T-helper 1 cell treated with Interleukin-12 subunit alpha and Interleukin-12 subunit beta and Interleukin-4 antibody, amounts not matched to agents 30 μg/mL and 1 μg/mL, for 36 hours (primary cell): ENCODE measurements around the gene NHERF1.
A peak's percentile ranks its signal among the peaks of the same experiment; 100 is the strongest.

Experiments
- H3K27ac Mint-ChIP-seq: one replicate; pipeline ENCODE4 v1.8.0; 2021; ENCODE audit warnings: mild to moderate bottlenecking, mixed read lengths
- H3K27me3 Mint-ChIP-seq: one replicate; pipeline ENCODE4 v1.8.0; 2021; ENCODE audit warnings: low read depth, mixed read lengths
- H3K36me3 Mint-ChIP-seq: one replicate; pipeline ENCODE4 v1.8.0; 2021; ENCODE audit warnings: low read depth, mixed read lengths
- H3K4me1 Mint-ChIP-seq: one replicate; pipeline ENCODE4 v1.8.0; 2021; ENCODE audit warnings: low read depth, mixed read lengths
- H3K4me3 Mint-ChIP-seq: one replicate; pipeline ENCODE4 v1.8.0; 2021; ENCODE audit warnings: mild to moderate bottlenecking, moderate library complexity, mixed read lengths
- H3K9me3 Mint-ChIP-seq: one replicate; pipeline ENCODE4 v1.8.0; 2021; ENCODE audit warnings: mixed read lengths

Gene NHERF1

GRCh38 chr17:74750327-74751069 lies 2.1 kb downstream of the NHERF1 start:
- Mint-ChIP-seq H3K36me3 (peaks cover 40% of the 10 kb centered on the region), H3K4me1 (peaks cover 56% of the 10 kb centered on the region), H3K27me3 (no peaks in the 10 kb centered on the region)

GRCh38 chr17:74752415-74752814 lies 4.0 kb downstream of the NHERF1 start:
- peaks cover 51% of the 10 kb centered on the region for H3K4me1 Mint-ChIP-seq
- no peaks in the 10 kb centered on the region for H3K27me3 Mint-ChIP-seq
- no peaks in the 10 kb centered on the region for H3K9me3 Mint-ChIP-seq
- peak overlapping the region; percentile 78 for H3K4me3 Mint-ChIP-seq
- H3K36me3 Mint-ChIP-seq, result peaks cover 40% of the 10 kb centered on the region
- peak overlapping the region; percentile 75 for H3K27ac Mint-ChIP-seq

More at GRCh38 chr17:74750327-74751069, 2.1 kb downstream of the NHERF1 start:
- peak overlapping the region; percentile 84 for H3K27ac Mint-ChIP-seq
- no peaks in the 10 kb centered on the region for H3K9me3 Mint-ChIP-seq
- H3K4me3 Mint-ChIP-seq, result peak overlapping the region; percentile 99

- H3K36me3 Mint-ChIP-seq, result peaks cover 42% of the 10 kb centered on the region
- no peaks in the 10 kb centered on the region for H3K27me3 Mint-ChIP-seq
- peaks cover 54% of the 10 kb centered on the region for H3K4me1 Mint-ChIP-seq
- peak overlapping the region; percentile 75 for H3K27ac Mint-ChIP-seq
- peak overlapping the region; percentile 78 for H3K4me3 Mint-ChIP-seq
- H3K9me3 Mint-ChIP-seq, result no peaks in the 10 kb centered on the region
These were observed 4.5 kb downstream of the NHERF1 start for GRCh38 chr17:74752822-74753401.

GRCh38 chr17:74754832-74755231 lies 6.4 kb downstream of the NHERF1 start:
- H3K36me3 Mint-ChIP-seq, result peaks cover 37% of the 10 kb centered on the region
- H3K27me3 Mint-ChIP-seq, result no peaks in the 10 kb centered on the region
- peaks cover 69% of the 10 kb centered on the region for H3K4me1 Mint-ChIP-seq
- H3K9me3 Mint-ChIP-seq, result no peaks in the 10 kb centered on the region
- no peak overlapping the region for H3K4me3 Mint-ChIP-seq
- H3K27ac Mint-ChIP-seq, result no peak overlapping the region

- H3K4me3 Mint-ChIP-seq, result no peak overlapping the region
- no peaks in the 10 kb centered on the region for H3K9me3 Mint-ChIP-seq
- H3K4me1 Mint-ChIP-seq, result peaks cover 72% of the 10 kb centered on the region
- no peaks in the 10 kb centered on the region for H3K27me3 Mint-ChIP-seq
- no peak overlapping the region for H3K27ac Mint-ChIP-seq
- peaks cover 30% of the 10 kb centered on the region for H3K36me3 Mint-ChIP-seq
These were observed 7.1 kb downstream of the NHERF1 start for GRCh38 chr17:74755533-74755932.

GRCh38 chr17:74756891-74757290 lies 8.5 kb downstream of the NHERF1 start:
- Mint-ChIP-seq H3K4me1 (peaks cover 65% of the 10 kb centered on the region), H3K27me3 (no peaks in the 10 kb centered on the region), H3K4me3 (no peak overlapping the region), H3K36me3 (peaks cover 19% of the 10 kb centered on the region), H3K9me3 (no peaks in the 10 kb centered on the region), H3K27ac (no peak overlapping the region)

GRCh38 chr17:74757502-74757901 lies 9.1 kb downstream of the NHERF1 start:
- H3K9me3 Mint-ChIP-seq, result no peaks in the 10 kb centered on the region
- H3K27ac Mint-ChIP-seq, result peak overlapping the region; percentile 41
- peak overlapping the region; percentile 21 for H3K4me3 Mint-ChIP-seq
- H3K36me3 Mint-ChIP-seq, result peaks cover 16% of the 10 kb centered on the region
- peaks cover 61% of the 10 kb centered on the region for H3K4me1 Mint-ChIP-seq
- H3K27me3 Mint-ChIP-seq, result no peaks in the 10 kb centered on the region

- Mint-ChIP-seq H3K9me3 (no peaks in the 10 kb centered on the region), H3K4me3 (peak overlapping the region; percentile 69), H3K27me3 (no peaks in the 10 kb centered on the region), H3K36me3 (peaks cover 13% of the 10 kb centered on the region), H3K27ac (peak overlapping the region; percentile 82), H3K4me1 (peaks cover 58% of the 10 kb centered on the region)
These were observed 9.8 kb downstream of the NHERF1 start for GRCh38 chr17:74757931-74758847.

- Mint-ChIP-seq H3K4me3 (peak overlapping the region; percentile 69), H3K36me3 (peaks cover 11% of the 10 kb centered on the region), H3K9me3 (no peaks in the 10 kb centered on the region), H3K27ac (peak overlapping the region; percentile 82), H3K4me1 (peaks cover 52% of the 10 kb centered on the region), H3K27me3 (no peaks in the 10 kb centered on the region)
These were observed 10.4 kb downstream of the NHERF1 start for GRCh38 chr17:74758848-74759168.

- no peaks in the 10 kb centered on the region for H3K9me3 Mint-ChIP-seq
- H3K4me1 Mint-ChIP-seq, result peaks cover 50% of the 10 kb centered on the region
- H3K27ac Mint-ChIP-seq, result peak overlapping the region; percentile 82
- peaks cover 13% of the 10 kb centered on the region for H3K36me3 Mint-ChIP-seq
- H3K4me3 Mint-ChIP-seq, result peak overlapping the region; percentile 69
- no peaks in the 10 kb centered on the region for H3K27me3 Mint-ChIP-seq
These were observed 10.9 kb downstream of the NHERF1 start for GRCh38 chr17:74759243-74759801.

- peaks cover 43% of the 10 kb centered on the region for H3K4me1 Mint-ChIP-seq
- H3K4me3 Mint-ChIP-seq, result peak overlapping the region; percentile 69
- no peaks in the 10 kb centered on the region for H3K27me3 Mint-ChIP-seq
- peaks cover 9% of the 10 kb centered on the region for H3K36me3 Mint-ChIP-seq
- peak overlapping the region; percentile 34 for H3K27ac Mint-ChIP-seq
- H3K9me3 Mint-ChIP-seq, result no peaks in the 10 kb centered on the region
These were observed 11.5 kb downstream of the NHERF1 start for GRCh38 chr17:74759941-74760340.

- Mint-ChIP-seq H3K4me3 (no peak overlapping the region), H3K9me3 (no peaks in the 10 kb centered on the region), H3K27ac (peak overlapping the region; percentile 15), H3K4me1 (peaks cover 37% of the 10 kb centered on the region), H3K27me3 (no peaks in the 10 kb centered on the region), H3K36me3 (peaks cover 10% of the 10 kb centered on the region)
These were observed 12.1 kb downstream of the NHERF1 start for GRCh38 chr17:74760404-74761105.

GRCh38 chr17:74761419-74761818 lies 13.0 kb downstream of the NHERF1 start:
- H3K27ac Mint-ChIP-seq, result peak overlapping the region; percentile 26
- H3K27me3 Mint-ChIP-seq, result no peaks in the 10 kb centered on the region
- peaks cover 14% of the 10 kb centered on the region for H3K36me3 Mint-ChIP-seq
- H3K9me3 Mint-ChIP-seq, result no peaks in the 10 kb centered on the region
- H3K4me1 Mint-ChIP-seq, result peaks cover 37% of the 10 kb centered on the region
- no peak overlapping the region for H3K4me3 Mint-ChIP-seq

GRCh38 chr17:74761931-74762330 lies 13.5 kb downstream of the NHERF1 start:
- peaks cover 37% of the 10 kb centered on the region for H3K4me1 Mint-ChIP-seq
- H3K36me3 Mint-ChIP-seq, result peaks cover 17% of the 10 kb centered on the region
- H3K4me3 Mint-ChIP-seq, result no peak overlapping the region
- H3K27me3 Mint-ChIP-seq, result no peaks in the 10 kb centered on the region
- no peaks in the 10 kb centered on the region for H3K9me3 Mint-ChIP-seq
- H3K27ac Mint-ChIP-seq, result no peak overlapping the region
